DND-41 (cell line): ENCODE results near the gene NDUFV2.

Source experiments
- ATAC-seq: fragments of 200-7000 bp; cut with Tn5 transposase; 3 replicates; pipeline ENCODE4 v1.9.1; 2021; ENCODE audit warnings: low read depth; ENCODE audit not compliant: insufficient read depth
- DNase-seq: peaks from one replicate; pipeline ENCODE4 v3.0.0-alpha.2; 2020
- H2AFZ ChIP-seq: 2 replicates; pipeline ENCODE4 v1.6.0; 2012; ENCODE audit warnings: low read depth, low read length
- H3K27ac ChIP-seq: 2 replicates; pipeline ENCODE4 v1.5.1; 2012; ENCODE audit warnings: low read length, inconsistent platforms
- H3K27me3 ChIP-seq: fragments of 200-600 bp; sonication (generic); 2 replicates; pipeline ENCODE4 v1.6.0; 2012; ENCODE audit warnings: low read length, mild to moderate bottlenecking, inconsistent platforms; ENCODE audit not compliant: insufficient read depth, poor library complexity
- H3K36me3 ChIP-seq: 2 replicates; pipeline ENCODE4 v1.5.1; 2012; ENCODE audit warnings: low read length, inconsistent platforms; ENCODE audit not compliant: insufficient read depth
- H3K4me1 ChIP-seq: 2 replicates; pipeline ENCODE4 v1.5.1; 2012; ENCODE audit warnings: mild to moderate bottlenecking, low read length; ENCODE audit not compliant: insufficient read depth
- H3K4me2 ChIP-seq: 2 replicates; pipeline ENCODE4 v1.6.0; 2012; ENCODE audit warnings: mild to moderate bottlenecking, moderate library complexity, low read length, inconsistent platforms; ENCODE audit not compliant: insufficient read depth
- H3K4me3 ChIP-seq, 2 experiments: fragments of 200-600 bp in 1 of 2; shearing (Covaris generic) in 1 of 2; 2 replicates each; pipeline ENCODE4 v1.5.1; 2012 to 2016; ENCODE audit warnings: inconsistent platforms in 2 of 2, low read length in 2 of 2, mild to moderate bottlenecking in 2 of 2, low read depth in 1 of 2, moderate library complexity in 1 of 2
- H3K79me2 ChIP-seq: 2 replicates; pipeline ENCODE4 v1.6.0; 2012; ENCODE audit warnings: low read length, inconsistent platforms; ENCODE audit not compliant: insufficient read depth
- H3K9ac ChIP-seq: 2 replicates; pipeline ENCODE4 v1.6.0; 2012; ENCODE audit warnings: low read depth, mild to moderate bottlenecking, inconsistent platforms, low read length, moderate library complexity
- H3K9me3 ChIP-seq: 2 replicates; pipeline ENCODE4 v1.5.1; 2012; ENCODE audit warnings: low read length, moderate library complexity, mild to moderate bottlenecking, inconsistent platforms; ENCODE audit not compliant: insufficient read depth, severe bottlenecking
- H4K20me1 ChIP-seq: 2 replicates; pipeline ENCODE4 v1.6.0; 2012; ENCODE audit warnings: low read length; ENCODE audit not compliant: insufficient read depth
- CTCF ChIP-seq: IDR thresholded peaks from 2 replicates; pipeline ENCODE4 v1.5.1; 2012; ENCODE audit warnings: borderline replicate concordance, low read length, moderate library complexity, mild to moderate bottlenecking; ENCODE audit not compliant: poor library complexity, severe bottlenecking; ENCODE audit errors: extremely low read depth
- EZH2 ChIP-seq: IDR thresholded peaks from 3 replicates; pipeline ENCODE4 v1.6.1; 2012; ENCODE audit warnings: borderline replicate concordance, low read depth, mild to moderate bottlenecking, moderate library complexity, low read length, inconsistent platforms; ENCODE audit not compliant: severe bottlenecking

The NDUFV2 gene

GRCh38 chr18:9068346-9068745 lies 34.2 kb upstream of the NDUFV2 start:
- Histone ChIP-seq H3K27me3 (peaks cover 2% of the 10 kb centered on the region), H4K20me1 (no peaks in the 10 kb centered on the region), H3K4me3 (no peak overlapping the region), H3K9me3 (no peaks in the 10 kb centered on the region), H3K9ac (no peak overlapping the region), H3K79me2 (no peaks in the 10 kb centered on the region), H3K36me3 (no peaks in the 10 kb centered on the region), H3K4me2 (no peak overlapping the region), H2AFZ (no peak overlapping the region), H3K4me1 (peaks cover under 1% of the 10 kb centered on the region; the same call in 1 of the 2 replicates), H3K27ac (no peak overlapping the region)
- no peak for TF ChIP-seq EZH2
- no peak for TF ChIP-seq CTCF
- ATAC-seq (no peak), DNase-seq (no peak)

DNA sequence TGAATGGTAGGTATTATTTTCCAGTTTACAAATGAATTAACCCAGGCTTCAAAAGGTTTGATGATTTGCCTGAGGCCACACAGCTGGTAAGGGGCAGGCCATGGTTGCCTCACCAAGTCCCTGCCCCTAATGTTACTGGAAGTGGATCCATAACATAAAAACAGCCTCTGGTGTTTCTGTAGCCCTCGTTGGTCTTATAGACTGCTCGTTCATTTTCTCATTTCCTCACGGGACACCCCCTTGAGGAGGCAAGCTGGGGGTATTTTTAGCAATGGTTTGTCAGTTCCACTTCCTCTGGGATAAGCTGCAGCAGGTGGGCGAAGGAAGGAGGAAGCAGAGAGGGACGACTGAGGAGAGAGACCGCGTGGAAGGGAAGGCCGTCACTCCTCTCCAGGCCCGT lies 32.9 kb upstream of the NDUFV2 start:
- ATAC-seq (no peak), DNase-seq (no peak)
- Histone ChIP-seq H4K20me1 (no peaks in the 10 kb centered on the region), H3K4me3 (no peak overlapping the region), H3K27ac (no peak overlapping the region), H3K36me3 (no peaks in the 10 kb centered on the region), H3K4me2 (no peak overlapping the region), H3K9ac (no peak overlapping the region), H3K79me2 (no peaks in the 10 kb centered on the region), H3K27me3 (peaks cover 2% of the 10 kb centered on the region), H3K4me1 (peaks cover 7% of the 10 kb centered on the region; the same call in 1 of the 2 replicates), H3K9me3 (no peaks in the 10 kb centered on the region), H2AFZ (no peak overlapping the region; the same call in 1 of the 2 replicates)
- no peak for TF ChIP-seq CTCF
- TF ChIP-seq EZH2 = no peak

DNA sequence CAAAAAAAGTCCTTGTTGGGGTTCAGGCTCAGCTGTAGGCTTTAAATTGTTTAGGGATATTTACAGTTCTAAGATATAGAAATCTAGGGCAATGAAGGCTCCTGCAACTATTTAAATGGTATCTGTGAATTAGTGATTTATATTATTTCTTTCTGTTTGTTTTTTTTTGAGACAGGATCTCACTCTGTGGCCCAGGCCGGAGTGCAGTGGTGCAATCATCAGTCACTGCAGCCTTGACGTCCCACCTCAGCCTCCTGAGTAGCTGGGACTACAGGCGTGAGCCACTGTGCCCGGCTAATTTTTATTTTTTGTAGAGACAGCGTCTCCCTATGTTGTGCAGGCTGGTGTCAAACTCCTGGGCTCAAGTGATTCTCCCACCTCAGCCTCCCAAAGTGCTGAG lies 32.3 kb upstream of the NDUFV2 start:
- Histone ChIP-seq H2AFZ (no peak overlapping the region), H4K20me1 (no peaks in the 10 kb centered on the region), H3K4me2 (no peak overlapping the region), H3K27me3 (peaks cover 2% of the 10 kb centered on the region), H3K9me3 (no peaks in the 10 kb centered on the region), H3K27ac (no peak overlapping the region), H3K9ac (no peak overlapping the region), H3K79me2 (no peaks in the 10 kb centered on the region), H3K36me3 (no peaks in the 10 kb centered on the region), H3K4me3 (no peak overlapping the region), H3K4me1 (peaks cover 7% of the 10 kb centered on the region; the same call in 1 of the 2 replicates)
- no peak for TF ChIP-seq EZH2
- no peak for TF ChIP-seq CTCF
- ATAC-seq = no peak
- DNase-seq = no peak
